Measurements from ENCODE around the gene GGTLC1. TPM values are rescaled to one million over a fixed set of nuclear protein-coding genes. Genes with fewer than 3 reads are reported as not detected.

Gene GGTLC1
- polyA plus RNA-seq (2013, experiment 1 of 4): not detected
- not detected for polyA plus RNA-seq (2013, experiment 2 of 4)
- polyA plus RNA-seq (2013, experiment 3 of 4): not detected
- polyA plus RNA-seq (2013, experiment 4 of 4): not detected

DNA sequence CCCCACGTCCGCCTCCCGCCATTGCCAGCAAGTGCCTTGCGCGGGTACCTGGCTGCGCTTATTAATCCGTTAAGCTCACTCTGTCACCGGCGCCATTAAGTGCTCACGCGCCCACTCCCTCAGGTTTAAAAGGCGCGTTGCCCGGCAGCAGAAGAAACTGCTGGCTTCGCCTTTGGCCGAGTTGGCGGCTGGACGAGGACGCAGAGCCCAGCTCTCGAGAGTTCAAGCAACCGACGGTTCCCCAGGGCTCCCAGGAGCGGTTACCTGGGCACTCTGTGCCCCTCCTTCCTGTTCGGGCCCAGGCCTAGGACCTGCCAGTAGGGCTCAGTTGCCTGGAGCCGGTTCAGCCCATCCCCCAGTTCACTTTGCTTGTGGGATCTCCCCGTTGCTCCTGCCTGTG is at the start of gene GGTLC1:
GGTLC1 (minus strand) TSS at position 219 of the 400 bp plus-strand sequence. CDS start 2,168 bp downstream, outside the sequence.
- H3K27me3 ChIP-seq (ENCODE audit: control insufficient read depth, insufficient read depth, low read length, poor library complexity, severe bottlenecking): no peaks in the 10 kb centered on the region
- H3K9me3 ChIP-seq (ENCODE audit: control insufficient read depth, low read length): no peaks in the 10 kb centered on the region
- H3K4me1 ChIP-seq (ENCODE audit: control insufficient read depth, insufficient read depth, low read length): no peaks in the 10 kb centered on the region
- H3K27ac ChIP-seq (ENCODE audit: insufficient read depth, low read depth, low read length, poor library complexity, severe bottlenecking): no peak within 1 kb of the TSS
- H3K4me3 ChIP-seq (ENCODE audit: insufficient read depth, low read depth, low read length): no peak within 1 kb of the TSS
- WGBS, 2 experiments: 91% methylated on average over 25 of the region's 26 CpGs
- H3K36me3 ChIP-seq (ENCODE audit: control insufficient read depth, insufficient read depth, low read length): no peaks in the 10 kb centered on the region

DNA sequence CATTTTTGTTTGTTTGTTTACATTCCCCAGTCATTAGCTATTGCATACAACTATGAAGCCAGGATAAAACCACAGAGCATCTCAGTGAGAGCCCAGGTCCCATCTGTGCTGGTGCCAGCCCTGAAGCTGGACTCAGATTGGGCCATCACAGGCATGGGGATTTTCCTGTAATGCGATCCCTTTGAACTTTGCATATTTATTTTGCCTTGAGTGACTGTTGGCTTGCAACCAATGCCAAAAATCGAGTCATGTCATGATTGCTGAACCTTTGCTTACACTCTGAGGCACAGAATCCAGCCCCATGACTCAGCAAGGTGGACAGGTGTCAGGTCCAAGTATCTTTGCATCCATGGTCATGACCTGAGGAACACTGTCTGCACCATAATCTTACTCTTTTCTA is 46.2 kb upstream of the GGTLC1 start:
- H3K4me3 ChIP-seq (ENCODE audit: insufficient read depth, low read depth, low read length): no peak overlapping the region
- no peak overlapping the region for H3K27ac ChIP-seq (ENCODE audit: insufficient read depth, low read depth, low read length, poor library complexity, severe bottlenecking)
- no peaks in the 10 kb centered on the region for H3K4me1 ChIP-seq (ENCODE audit: control insufficient read depth, insufficient read depth, low read length)
- no peaks in the 10 kb centered on the region for H3K27me3 ChIP-seq (ENCODE audit: control insufficient read depth, insufficient read depth, low read length, poor library complexity, severe bottlenecking)
- no peaks in the 10 kb centered on the region for H3K9me3 ChIP-seq (ENCODE audit: control insufficient read depth, low read length)
- no peaks in the 10 kb centered on the region for H3K36me3 ChIP-seq (ENCODE audit: control insufficient read depth, insufficient read depth, low read length)
- 85 to 89% methylated on average over 2 of the region's 2 CpGs for WGBS, 2 experiments

DNA sequence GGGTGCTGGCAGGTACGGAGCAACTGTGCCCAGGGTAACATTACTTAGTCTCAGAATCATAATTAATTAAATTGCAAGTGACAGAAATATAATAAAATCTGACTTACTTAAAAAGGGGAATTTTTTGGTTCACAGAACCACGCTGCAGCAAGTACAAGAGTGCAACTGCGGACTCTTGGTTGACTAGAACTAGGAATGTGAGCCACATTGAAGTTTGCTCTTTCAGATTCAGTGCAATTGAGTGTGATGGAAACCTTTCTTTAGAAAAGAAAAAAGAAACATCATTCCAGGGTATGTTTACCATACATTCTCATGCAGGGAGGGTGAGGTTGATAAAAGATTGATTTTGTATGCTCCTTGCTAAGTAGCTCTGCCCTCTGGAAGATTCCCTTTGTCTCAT is 45.0 kb upstream of the GGTLC1 start:
- no peaks in the 10 kb centered on the region for H3K27me3 ChIP-seq (ENCODE audit: control insufficient read depth, insufficient read depth, low read length, poor library complexity, severe bottlenecking)
- no peak overlapping the region for H3K27ac ChIP-seq (ENCODE audit: insufficient read depth, low read depth, low read length, poor library complexity, severe bottlenecking)
- no peaks in the 10 kb centered on the region for H3K9me3 ChIP-seq (ENCODE audit: control insufficient read depth, low read length)
- H3K4me1 ChIP-seq (ENCODE audit: control insufficient read depth, insufficient read depth, low read length): no peaks in the 10 kb centered on the region
- no peak overlapping the region for H3K4me3 ChIP-seq (ENCODE audit: insufficient read depth, low read depth, low read length)
- 93 to 98% methylated on average over 2 of the region's 3 CpGs for whole genome bisulfite sequencing, 2 experiments
- no peaks in the 10 kb centered on the region for H3K36me3 ChIP-seq (ENCODE audit: control insufficient read depth, insufficient read depth, low read length)

DNA sequence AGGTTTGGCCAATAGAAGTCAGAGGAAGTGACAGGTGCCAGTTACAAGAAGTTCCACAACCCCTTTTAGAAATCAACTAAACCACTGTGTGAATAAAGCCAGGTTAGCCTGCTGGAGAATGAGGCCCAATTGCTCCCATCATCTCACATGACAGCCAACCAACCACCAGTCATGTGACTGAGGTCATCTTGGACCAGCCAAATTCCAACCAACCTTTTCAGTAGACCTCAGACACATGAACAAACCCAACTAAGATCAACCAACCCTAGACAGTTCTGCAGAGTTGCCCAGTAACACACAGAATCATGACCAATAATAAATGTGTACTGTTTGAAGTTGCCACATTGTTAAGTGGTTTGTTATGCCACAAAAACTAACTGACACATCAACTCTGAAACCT is 44.6 kb upstream of the GGTLC1 start:
- no peak overlapping the region for H3K27ac ChIP-seq (ENCODE audit: insufficient read depth, low read depth, low read length, poor library complexity, severe bottlenecking)
- no peaks in the 10 kb centered on the region for H3K36me3 ChIP-seq (ENCODE audit: control insufficient read depth, insufficient read depth, low read length)
- H3K4me3 ChIP-seq (ENCODE audit: insufficient read depth, low read depth, low read length): no peak overlapping the region
- no peaks in the 10 kb centered on the region for H3K4me1 ChIP-seq (ENCODE audit: control insufficient read depth, insufficient read depth, low read length)
- H3K9me3 ChIP-seq (ENCODE audit: control insufficient read depth, low read length): no peaks in the 10 kb centered on the region
- no peaks in the 10 kb centered on the region for H3K27me3 ChIP-seq (ENCODE audit: control insufficient read depth, insufficient read depth, low read length, poor library complexity, severe bottlenecking)

DNA sequence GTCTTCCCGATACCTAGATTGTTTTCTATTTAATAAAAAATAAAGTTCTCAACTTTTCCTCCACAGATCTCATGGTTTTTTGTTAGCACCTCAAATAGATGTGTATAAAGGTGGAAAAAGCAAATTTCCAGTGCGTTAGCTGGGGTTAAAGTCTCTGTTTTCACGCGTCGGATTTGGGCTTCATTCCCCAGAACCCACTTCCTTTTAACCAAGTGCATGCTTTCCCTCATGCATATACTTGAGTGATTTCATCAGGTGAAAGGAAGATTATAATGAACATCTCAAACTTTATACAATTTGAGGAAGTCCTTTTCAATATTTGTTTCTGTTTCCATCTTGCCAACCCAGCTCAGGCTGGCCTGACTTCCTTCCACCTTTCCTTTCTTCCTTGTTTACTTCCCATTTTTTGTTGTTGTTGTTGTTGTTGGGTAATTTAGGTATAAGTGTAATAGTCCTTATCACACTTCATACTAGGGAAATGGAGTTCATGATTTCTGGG is 43.9 kb upstream of the GGTLC1 start:
- Histone ChIP-seq H3K4me1 (ENCODE audit: control insufficient read depth, insufficient read depth, low read length) (no peaks in the 10 kb centered on the region), H3K9me3 (ENCODE audit: control insufficient read depth, low read length) (no peaks in the 10 kb centered on the region), H3K27me3 (ENCODE audit: control insufficient read depth, insufficient read depth, low read length, poor library complexity, severe bottlenecking) (no peaks in the 10 kb centered on the region), H3K4me3 (ENCODE audit: insufficient read depth, low read depth, low read length) (no peak overlapping the region), H3K27ac (ENCODE audit: insufficient read depth, low read depth, low read length, poor library complexity, severe bottlenecking) (no peak overlapping the region), H3K36me3 (ENCODE audit: control insufficient read depth, insufficient read depth, low read length) (no peaks in the 10 kb centered on the region)
- WGBS, 2 experiments: 96% methylated on average over 4 of the region's 5 CpGs; no CpG with 5 or more reads in 1 of the 2 experiments

DNA sequence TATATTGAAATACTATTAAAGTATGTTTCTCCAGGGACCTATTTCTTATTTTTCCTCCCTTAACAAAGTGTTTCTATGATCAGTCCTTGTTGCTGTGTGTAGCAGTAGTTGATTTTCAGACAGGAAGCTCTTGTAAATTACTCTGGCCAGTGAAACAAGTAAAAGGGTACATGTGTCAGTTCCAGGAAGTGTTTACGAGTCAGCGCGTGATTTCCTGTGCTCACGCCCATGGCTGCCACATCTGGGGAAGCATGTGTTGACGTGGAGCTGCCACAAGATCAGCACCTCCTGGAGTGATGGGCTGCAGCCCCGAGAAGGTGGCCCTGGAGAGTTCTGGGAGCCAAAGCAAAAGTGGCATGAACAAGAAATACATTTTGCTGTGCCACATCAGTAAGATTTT is 38.6 kb upstream of the GGTLC1 start:
- no peaks in the 10 kb centered on the region for H3K27me3 ChIP-seq (ENCODE audit: control insufficient read depth, insufficient read depth, low read length, poor library complexity, severe bottlenecking)
- no peak overlapping the region for H3K4me3 ChIP-seq (ENCODE audit: insufficient read depth, low read depth, low read length)
- H3K27ac ChIP-seq (ENCODE audit: insufficient read depth, low read depth, low read length, poor library complexity, severe bottlenecking): no peak overlapping the region
- 91 to 95% methylated on average over 6 of the region's 6 CpGs for WGBS, 2 experiments
- H3K9me3 ChIP-seq (ENCODE audit: control insufficient read depth, low read length): no peaks in the 10 kb centered on the region
- no peaks in the 10 kb centered on the region for H3K4me1 ChIP-seq (ENCODE audit: control insufficient read depth, insufficient read depth, low read length)
- no peaks in the 10 kb centered on the region for H3K36me3 ChIP-seq (ENCODE audit: control insufficient read depth, insufficient read depth, low read length)

DNA sequence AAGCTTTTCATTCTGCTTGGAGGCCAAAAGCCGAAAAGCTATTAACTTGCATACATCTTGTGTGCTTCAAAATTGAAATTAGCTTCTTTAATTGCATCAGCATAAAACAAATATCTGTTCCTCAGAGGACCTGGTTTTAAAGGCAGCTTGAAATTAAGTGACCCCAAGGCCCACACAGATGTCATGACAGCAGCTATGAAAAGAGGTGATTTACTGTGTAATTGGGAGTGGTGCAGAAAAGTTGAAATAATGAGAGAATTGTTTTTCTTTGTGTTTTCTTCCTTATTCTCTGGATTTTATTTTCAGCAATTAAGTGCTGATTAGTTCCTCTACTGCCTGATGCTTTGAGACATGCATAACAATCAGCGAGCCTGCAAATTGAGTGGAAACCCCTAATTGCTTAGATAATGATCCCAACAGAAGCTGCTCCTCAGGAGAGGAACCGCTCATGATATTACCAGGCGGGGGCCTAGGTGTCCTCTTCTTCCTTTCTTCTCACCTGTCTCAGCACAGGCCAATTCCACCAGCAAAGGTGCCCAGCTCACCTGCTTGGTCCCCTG is 34.1 kb upstream of the GGTLC1 start:
- Histone ChIP-seq H3K9me3 (ENCODE audit: control insufficient read depth, low read length) (no peaks in the 10 kb centered on the region), H3K27ac (ENCODE audit: insufficient read depth, low read depth, low read length, poor library complexity, severe bottlenecking) (no peak overlapping the region), H3K27me3 (ENCODE audit: control insufficient read depth, insufficient read depth, low read length, poor library complexity, severe bottlenecking) (no peaks in the 10 kb centered on the region), H3K4me1 (ENCODE audit: control insufficient read depth, insufficient read depth, low read length) (no peaks in the 10 kb centered on the region), H3K36me3 (ENCODE audit: control insufficient read depth, insufficient read depth, low read length) (no peaks in the 10 kb centered on the region), H3K4me3 (ENCODE audit: insufficient read depth, low read depth, low read length) (no peak overlapping the region)
- WGBS, 2 experiments: 87 to 92% methylated on average over 4 of the region's 4 CpGs

DNA sequence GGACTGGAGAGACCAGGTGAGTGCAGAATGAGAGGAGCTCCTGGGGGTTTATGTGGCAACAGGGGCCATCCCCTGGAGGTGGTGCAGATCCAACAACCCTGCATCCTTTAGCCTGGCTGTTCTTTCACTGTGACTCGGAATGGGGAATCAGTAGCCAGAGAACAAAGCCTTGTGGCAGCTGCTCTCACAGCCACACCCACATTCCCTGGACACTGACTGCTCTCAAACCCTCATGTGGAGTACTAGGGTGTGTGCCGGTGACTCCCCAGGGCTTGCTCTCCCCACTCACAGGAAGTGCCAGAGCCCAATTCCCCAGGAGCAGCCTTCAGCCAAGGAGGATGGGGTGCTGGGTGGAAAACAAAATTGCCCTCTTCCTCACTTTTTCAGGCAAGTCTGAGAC is 30.2 kb upstream of the GGTLC1 start:
- no peaks in the 10 kb centered on the region for H3K9me3 ChIP-seq (ENCODE audit: control insufficient read depth, low read length)
- WGBS, 2 experiments: 55 to 77% methylated on average over 2 of the region's 2 CpGs
- H3K4me3 ChIP-seq (ENCODE audit: insufficient read depth, low read depth, low read length): no peak overlapping the region
- no peak overlapping the region for H3K27ac ChIP-seq (ENCODE audit: insufficient read depth, low read depth, low read length, poor library complexity, severe bottlenecking)
- no peaks in the 10 kb centered on the region for H3K4me1 ChIP-seq (ENCODE audit: control insufficient read depth, insufficient read depth, low read length)
- no peaks in the 10 kb centered on the region for H3K36me3 ChIP-seq (ENCODE audit: control insufficient read depth, insufficient read depth, low read length)
- H3K27me3 ChIP-seq (ENCODE audit: control insufficient read depth, insufficient read depth, low read length, poor library complexity, severe bottlenecking): no peaks in the 10 kb centered on the region

DNA sequence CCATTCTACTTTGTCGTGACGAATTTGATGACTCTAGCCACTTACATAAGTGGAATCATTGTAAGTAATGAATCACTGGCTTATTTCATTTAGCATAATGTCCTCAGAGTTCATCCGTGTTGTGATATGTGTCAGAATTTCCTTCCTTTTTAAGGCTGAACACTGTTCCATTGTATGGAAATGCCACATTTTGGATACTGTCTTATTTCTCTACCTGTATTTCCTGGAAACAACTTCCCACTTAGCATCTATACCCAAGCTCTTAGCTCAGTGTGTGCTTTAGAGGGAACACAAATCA is 28.8 kb upstream of the GGTLC1 start:
- Histone ChIP-seq H3K36me3 (ENCODE audit: control insufficient read depth, insufficient read depth, low read length) (no peaks in the 10 kb centered on the region), H3K4me3 (ENCODE audit: insufficient read depth, low read depth, low read length) (no peak overlapping the region), H3K9me3 (ENCODE audit: control insufficient read depth, low read length) (no peaks in the 10 kb centered on the region), H3K27ac (ENCODE audit: insufficient read depth, low read depth, low read length, poor library complexity, severe bottlenecking) (no peak overlapping the region), H3K4me1 (ENCODE audit: control insufficient read depth, insufficient read depth, low read length) (no peaks in the 10 kb centered on the region), H3K27me3 (ENCODE audit: control insufficient read depth, insufficient read depth, low read length, poor library complexity, severe bottlenecking) (no peaks in the 10 kb centered on the region)
- 96 to 97% methylated on average over 3 of the region's 3 CpGs for WGBS, 2 experiments

DNA sequence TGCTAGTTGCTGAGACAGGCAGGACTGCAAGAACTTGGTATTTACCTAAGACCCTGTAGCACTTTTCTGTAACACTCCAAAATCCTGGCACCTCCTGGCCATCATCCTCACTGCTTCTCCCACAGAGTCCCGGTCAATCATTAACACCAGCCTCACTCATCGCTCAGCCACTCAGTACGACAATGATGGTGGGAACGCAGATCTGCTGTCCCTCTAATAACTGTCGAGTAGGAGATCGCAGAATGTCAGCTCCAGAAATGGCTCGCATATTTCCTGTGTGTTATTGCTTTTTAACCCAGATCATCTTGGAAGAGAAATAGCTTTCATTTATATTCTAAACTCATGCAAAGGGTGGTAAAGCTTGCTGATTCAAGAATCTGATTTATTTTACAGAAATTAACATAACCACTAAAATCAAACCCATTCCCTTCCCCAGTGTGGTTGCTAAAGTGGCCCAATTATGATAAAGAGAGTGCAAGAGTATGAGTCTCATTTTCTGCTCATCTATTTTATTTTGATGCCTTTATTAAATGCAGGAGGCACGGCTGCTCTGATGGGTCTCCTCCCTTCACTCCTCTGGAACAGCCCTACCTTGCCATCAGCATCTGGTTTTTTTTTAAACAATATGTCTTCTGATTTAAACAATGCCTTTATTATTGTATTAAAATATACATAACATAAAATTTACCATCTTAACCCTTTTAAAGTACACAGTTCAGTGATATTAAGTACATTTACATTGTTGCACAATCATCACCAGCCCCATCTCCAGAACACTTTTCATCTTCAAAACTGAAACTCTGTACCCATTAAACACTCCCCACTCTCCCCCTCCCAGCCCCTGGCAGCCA is 28.3 kb upstream of the GGTLC1 start:
- no peaks in the 10 kb centered on the region for H3K27me3 ChIP-seq (ENCODE audit: control insufficient read depth, insufficient read depth, low read length, poor library complexity, severe bottlenecking)
- no peak overlapping the region for H3K27ac ChIP-seq (ENCODE audit: insufficient read depth, low read depth, low read length, poor library complexity, severe bottlenecking)

More for the DNA sequence above, 28.3 kb upstream of the GGTLC1 start:
- Histone ChIP-seq H3K4me1 (ENCODE audit: control insufficient read depth, insufficient read depth, low read length) (no peaks in the 10 kb centered on the region), H3K9me3 (ENCODE audit: control insufficient read depth, low read length) (no peaks in the 10 kb centered on the region), H3K4me3 (ENCODE audit: insufficient read depth, low read depth, low read length) (no peak overlapping the region), H3K36me3 (ENCODE audit: control insufficient read depth, insufficient read depth, low read length) (no peaks in the 10 kb centered on the region)
- 95 to 96% methylated on average over 7 to 8 of the region's 8 CpGs for WGBS, 2 experiments
